Iris pigment epithelial cell (primary cell): ENCODE data around the gene TTLL11.
"Not testable (repeated sequence)": the region's sequence is repeated elsewhere in the genome, so short reads cannot be mapped to it uniquely, and the experiment has no call there.

Source experiments
- DNase-seq: peaks from one replicate; pipeline ENCODE4 v3.0.0-alpha.2; 2011; ENCODE audit warnings: low read depth

TTLL11 gene

DNA sequence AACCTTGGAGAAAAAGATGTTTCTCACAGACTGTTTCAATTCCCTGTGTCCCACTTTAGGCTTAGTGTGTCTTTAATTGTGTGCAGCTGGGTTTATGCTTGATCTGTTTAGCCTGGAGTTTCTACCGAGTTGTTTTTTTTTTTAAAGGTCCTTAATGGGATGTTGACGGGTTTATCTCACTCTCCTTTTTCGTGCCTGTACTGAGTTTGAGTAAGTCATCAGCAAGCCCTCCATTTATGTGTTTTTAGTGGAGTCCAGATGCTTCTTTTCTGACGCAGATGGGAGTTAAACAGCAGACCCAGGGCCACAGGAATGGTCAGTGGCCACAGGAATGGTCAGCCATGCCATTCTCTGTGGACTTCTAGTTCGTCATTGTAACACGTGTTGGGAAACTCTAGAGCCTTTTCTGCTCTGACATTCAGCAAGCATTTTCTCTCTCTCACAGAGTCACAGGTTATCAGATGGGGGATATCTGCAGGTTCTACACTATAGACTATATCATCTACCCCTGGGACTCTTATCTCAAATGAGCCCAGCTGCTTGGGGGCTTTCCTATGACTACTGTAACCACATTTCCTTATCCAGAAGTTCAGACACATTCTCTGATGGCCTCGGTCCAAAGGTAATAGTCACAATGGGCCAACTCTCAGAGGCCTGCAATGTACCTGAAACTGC, 190.5 kb downstream of the TTLL11 start:
- peak; percentile 97 for DNase-seq

DNA sequence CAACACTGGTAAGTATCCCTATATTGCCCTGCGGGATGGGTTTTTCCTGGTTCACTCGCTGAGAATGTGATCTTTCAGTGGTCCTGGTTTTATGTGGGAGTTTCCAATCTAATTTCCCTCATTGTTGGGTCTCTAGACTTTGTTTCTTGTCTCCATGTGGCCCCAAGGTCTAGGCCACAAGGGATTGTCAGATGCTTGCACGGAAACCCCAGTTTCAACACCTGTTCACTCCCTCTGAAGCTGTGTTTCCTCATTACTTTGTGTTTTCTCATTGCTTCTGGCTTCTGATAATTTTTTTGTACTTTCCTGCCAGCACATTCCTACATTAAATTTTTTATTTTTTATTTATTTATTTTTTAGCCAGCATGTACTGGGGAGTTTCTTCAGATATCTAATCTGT, 191.5 kb downstream of the TTLL11 start:
- DNase-seq: peak; percentile 26

DNA sequence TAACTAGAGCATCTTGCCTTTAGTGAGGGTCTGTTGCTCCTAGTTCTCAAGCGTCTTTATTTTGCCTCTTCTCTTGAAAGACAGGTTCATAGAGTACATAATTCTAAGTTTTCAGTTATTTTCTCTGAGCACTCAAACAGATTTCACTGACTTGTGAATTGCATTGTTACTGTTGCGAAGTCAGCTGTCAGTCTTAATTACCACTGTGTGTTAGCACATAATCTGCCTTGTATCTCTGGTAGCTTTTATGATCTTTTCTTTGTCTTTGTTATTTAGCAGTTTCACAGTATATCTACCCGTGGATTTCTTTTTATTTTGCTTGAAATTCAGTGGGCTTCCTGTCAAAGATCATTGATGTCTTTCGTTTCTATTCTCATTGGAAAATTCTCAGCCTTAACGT, 192.9 kb downstream of the TTLL11 start:
- no peak for DNase-seq

DNA sequence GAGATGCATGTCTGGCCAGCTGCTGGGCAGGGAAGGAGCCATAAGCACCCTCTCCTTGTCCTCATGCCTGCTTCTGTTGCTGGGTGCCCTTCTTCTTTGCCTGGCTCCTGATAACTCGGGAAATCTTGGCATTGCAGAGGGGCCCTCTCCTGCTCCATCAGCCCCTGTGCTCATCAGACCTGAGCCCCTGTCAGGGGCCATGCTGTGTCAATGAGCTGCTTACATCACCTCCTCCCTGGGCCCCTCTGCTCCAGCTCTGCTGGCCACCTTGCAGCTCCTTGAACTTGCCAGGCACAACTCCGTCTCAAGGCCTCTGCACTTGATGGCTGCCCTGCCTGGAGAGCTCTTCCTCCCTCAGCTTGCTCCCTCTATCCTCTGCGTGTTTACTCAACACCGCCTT, 194.3 kb downstream of the TTLL11 start:
- DNase-seq: no peak

DNA sequence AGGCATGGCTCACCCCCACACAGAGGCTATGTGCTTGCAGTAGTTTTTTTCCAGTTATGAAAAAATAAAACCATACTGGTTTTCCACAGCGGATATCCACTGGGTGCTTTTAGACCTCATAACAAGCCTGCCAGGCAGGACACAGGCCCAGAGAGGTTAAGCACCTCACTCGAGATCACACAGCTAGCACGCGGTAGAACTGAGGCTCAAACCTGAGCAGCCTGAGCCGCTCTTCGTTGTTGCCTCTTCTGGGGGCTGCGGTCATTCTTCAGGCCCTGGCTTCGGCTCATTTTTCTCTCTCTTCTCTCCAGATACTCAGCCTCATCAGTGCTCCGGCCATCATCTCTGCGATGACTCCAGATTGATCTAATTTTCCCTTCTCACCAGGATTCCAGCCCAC, 196.0 kb downstream of the TTLL11 start:
- DNase-seq: no peak

DNA sequence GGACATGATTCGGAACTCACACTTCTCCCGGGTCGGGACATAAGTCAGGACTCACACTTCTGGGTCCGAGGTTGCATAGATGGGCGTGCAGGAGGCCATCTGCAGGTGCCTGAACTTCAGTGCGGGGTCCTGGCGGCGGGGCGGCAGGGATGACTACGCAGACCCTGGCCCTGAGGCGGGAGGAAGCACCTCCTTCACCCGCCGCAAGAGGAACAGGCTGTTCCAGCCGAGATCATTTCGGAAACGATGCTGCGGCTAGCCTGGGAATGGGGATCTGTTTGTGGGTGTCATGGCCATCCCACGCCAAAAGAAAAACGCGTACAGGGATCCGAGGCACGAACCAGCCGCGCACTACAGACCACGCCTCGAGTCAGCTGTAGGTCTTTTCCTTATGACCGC, 196.6 kb downstream of the TTLL11 start:
- DNase-seq: no peak

DNA sequence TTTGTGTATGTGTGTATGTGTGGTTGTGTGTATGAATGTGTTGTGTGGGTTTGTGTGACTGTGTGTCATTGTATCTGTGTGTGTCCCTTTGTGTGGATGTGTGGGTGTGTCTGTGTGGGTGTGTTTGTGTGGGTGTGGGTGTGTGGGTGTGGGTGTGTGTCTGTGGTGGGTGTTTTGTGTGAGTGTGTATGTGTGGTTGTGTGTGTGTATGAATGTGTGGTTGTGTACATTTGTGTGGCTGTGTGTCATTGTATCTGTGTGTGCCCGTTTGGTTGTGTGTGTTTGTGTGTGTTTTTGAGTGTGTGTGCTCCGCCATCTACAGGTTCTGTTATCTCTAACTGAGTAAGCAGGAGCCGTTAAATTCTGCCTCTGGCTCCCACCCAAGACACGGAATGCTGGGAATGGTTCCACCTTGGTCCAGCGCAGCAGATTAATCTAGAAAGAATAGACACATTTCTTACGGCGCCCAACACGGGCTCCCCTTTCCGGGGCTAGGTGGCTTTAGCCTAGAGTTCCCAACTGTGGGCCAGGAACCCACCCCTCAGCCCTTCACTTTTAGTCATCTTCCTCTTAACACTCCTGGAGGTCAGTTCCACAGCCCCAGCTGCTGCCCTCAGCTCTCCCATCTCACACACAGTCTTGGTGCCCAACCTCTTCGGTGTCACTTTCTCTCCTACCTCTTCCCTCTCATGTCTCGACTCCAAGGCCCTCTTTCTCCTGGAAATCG, 197.1 kb downstream of the TTLL11 start:
- peak; percentile 37 for DNase-seq

DNA sequence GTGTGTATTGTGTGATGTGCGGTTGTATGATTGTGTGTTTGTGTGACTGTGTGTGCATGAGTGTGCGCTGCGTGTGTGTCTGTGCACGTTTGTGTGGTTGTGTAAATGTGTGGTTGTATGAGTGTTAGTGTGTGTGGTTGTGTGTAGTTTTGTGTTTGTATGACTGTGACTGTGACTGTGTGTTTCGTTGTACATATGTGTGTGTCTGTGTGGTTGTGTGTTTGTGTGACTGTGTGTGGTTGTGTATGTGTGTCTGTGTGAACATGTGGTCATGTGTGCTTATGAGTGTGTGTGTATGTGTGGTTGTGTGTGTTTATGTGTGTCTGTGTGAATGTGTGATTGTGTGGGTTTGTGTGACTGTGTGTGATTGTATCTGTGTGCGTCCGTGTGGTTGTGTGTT, 197.8 kb downstream of the TTLL11 start:
- DNase-seq: no peak

DNA sequence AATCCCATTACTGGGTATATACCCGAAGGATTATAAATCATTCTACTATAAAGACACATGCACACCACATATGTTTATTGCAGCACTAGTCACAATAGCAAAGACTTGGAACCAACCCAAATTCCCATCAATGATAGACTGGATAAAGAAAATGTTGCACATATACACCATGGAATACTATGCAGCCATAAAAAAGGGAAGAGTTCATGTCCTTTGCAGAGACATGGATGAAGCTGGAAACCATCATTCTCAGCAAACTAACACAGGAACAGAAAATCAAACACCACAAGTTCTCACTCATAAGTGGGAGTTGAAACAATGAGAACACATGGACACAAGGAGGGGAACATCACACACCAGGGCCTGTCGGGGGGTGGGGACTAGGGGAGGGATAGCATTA, 198.7 kb downstream of the TTLL11 start:
- DNase-seq: not testable (repeated sequence)

DNA sequence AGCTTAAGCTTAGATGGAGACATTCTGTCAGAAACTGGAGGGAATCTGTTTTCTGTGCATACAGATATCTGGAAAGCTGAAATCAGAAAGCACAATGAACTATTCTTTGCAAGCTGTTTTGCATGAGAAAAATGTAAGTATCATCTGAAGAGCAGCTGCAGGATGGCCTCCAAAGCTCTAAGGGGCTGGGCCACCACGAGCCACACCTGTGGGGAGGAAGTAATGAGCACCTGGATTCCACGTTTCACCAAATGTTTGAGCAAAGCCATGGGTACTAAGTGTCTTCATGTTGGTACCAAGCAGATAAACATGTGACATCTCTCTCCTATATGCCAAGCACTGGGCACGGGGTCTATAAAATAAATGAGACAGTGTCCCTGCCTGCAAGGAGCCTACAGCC, 199.3 kb downstream of the TTLL11 start:
- no peak for DNase-seq

DNA sequence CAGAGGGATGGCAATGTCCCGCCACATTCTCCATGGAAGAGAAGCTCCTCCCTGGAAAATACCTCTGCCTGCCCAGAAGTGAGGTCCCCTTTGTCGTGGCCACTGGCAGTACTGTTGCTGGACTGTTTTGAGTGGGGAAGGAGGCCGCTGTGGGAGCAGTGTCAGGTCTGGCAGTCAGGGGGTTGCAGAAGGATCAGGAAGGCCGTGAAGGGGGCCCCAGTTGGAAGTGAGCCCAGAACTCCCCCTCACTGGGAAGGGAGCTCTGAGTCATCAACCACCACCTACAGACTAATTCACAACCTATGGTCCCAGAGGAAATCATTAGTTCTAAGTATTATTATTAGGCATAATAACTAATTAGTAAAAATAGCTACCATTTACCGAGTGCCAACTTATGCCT, 200.4 kb downstream of the TTLL11 start:
- DNase-seq: peak; percentile 40

DNA sequence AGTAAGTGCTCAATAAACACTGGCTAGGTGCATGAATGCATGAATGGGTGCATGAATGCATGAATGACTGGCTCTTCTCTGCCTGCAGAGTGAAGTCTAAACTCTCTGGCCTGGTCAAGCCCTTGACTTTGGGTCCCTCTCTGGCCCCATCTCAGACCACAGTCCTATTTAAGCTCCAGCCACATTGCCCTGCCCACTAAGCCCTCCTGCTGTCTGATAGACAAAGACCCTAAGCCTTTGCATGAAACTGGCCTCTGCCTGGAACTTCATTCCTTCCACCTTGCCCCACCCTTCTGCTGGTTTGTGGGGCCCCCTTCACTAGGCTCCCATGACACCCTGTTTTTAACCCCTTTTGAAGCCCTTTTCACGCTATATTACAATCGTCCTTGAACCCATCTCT, 202.4 kb downstream of the TTLL11 start:
- DNase-seq: no peak

DNA sequence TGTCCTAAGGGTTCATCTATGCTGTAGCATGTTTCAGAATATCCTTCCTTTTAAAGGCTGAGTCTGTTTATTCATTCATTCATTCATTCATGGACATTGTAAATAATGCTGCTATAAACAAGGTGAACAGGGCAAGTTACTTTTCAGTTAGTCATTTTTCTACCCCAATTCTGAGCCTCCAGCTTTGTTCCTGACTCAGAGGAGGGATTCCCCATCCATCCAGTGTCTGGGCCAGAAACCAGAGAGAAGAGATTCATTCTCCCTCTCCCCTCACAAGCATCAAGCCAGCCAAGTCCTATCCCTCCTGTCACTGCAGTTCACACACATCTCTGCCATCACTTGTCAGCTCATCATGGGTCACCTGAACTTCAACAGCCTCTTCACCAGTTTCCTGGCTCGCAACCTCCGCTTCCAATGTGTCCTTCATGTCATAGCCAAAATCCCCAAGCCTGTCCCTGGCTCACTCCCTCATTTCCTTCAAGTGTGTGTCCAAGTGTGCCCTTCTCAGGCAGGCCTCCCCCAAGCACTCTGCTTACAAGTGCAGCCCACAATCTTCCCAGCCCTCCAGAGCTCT, 203.0 kb downstream of the TTLL11 start:
- DNase-seq: peak; percentile 71

DNA sequence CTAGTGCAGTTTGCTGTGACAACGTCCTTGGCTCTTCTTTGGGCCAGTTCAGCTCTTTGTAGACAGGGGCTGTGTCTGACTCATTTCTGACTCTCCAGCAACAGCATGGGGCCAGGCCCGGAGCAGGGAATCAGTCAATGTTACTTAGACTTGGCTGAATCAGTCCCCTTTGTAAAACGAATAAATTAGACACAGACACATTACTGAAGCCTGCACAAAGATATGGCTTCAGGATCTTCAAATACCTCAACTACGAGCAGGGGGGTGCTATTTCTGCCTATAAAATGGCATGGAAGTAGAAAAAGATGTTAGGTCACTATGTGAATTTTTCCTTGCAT, 204.7 kb downstream of the TTLL11 start:
- peak; percentile 87 for DNase-seq

DNA sequence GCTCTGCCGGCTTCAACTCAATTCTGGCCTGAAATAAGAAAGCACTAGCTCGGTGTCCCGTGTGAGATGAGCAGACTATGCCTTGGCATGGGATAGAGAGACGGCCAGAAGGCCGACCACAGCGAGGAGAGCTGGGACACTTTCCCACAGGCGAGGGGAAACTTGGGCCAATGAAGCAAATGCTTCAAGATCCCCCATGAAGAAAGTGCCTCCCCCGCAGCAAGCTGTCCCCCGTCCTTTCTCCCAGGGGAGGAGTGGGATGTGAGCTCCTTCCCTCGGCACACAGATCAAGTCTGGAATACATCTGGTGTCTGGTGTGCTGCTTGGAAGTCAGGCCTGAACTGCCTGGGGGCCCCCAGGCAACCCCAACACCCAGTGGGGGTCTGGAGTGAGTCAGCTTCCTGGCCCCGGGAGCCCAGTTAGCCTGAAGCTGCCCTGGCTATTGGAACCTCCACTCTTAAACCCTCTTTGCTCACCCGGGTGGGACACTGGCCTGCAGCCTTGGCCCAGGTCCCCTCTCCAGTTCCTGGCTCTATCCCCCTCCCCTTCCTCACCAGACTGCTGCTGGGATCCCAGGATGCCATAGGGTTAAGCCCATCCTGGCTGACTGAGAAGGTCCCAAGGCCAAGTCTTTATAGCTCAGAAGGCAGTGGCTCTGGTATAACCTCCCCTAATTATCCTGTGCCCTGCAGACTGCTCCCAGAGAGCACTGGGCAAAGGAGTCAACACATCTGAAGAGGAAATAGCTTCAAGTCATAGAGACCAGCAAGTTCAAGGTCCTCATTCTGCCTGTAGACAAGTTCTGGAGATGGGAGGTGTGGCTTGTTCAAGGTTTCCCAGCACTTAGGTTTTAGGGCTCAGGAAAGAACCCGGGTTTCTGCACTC, 205.3 kb downstream of the TTLL11 start:
- DNase-seq: peak; percentile 46

DNA sequence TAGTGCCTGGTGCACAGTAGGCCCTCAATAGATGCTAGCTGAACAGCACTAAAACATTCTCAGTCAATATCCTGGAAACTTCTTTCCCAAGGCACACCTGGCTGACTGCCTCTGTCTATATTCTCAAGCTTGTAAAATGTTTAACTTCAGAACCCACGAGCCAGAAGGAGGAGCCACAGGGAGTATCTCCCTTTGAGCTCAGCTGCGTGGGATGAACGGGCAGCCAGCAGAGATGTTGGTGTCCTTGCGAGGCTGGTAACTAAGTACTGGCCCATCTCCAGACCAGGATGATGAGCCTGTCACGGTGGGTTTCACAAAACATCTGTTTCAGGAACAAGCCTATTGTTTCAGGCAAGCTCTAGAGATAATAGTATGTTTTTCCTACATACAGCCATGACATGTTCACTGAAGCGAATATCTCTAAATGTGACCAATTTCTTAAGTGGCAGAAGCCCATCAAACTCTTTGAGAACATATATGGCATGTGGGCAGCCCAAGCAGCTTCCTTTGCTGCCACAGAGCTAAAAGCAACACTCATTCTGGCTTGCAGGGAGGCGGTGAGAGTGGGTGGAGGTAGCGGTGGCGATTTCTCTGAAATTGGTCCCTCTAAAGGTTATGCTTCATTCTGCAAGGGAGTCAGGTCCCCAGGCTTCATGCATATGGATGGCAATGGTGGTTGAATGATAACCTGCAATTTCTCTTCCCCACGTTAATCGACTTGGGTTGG, 206.2 kb downstream of the TTLL11 start:
- no peak for DNase-seq

DNA sequence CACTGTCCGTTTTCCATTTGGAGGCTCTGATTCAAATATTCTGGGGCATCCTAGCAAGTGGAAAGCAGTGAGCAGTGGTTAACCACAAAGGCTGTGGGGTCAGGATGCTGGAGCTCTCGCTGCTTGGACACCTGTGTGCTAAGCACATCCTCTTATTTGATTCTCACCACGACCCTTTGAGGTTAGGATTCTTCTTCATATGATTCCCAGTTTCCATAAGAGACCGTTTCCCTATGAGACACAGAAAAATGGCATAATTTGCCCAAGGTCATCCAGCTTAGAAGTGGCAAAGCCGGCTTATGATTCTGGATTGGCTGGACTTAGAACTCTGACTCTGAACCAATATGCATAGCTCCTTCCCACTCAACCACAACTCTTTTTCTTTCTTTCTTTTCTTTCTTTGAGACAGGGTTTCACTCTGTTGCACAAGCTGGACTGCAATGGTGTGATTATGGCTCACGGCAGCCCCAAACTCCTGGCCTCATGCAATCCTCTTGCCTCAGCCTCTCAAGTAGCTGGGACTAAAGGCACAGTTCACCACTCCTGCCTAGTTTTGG, 207.7 kb downstream of the TTLL11 start:
- DNase-seq: peak; percentile 87

DNA sequence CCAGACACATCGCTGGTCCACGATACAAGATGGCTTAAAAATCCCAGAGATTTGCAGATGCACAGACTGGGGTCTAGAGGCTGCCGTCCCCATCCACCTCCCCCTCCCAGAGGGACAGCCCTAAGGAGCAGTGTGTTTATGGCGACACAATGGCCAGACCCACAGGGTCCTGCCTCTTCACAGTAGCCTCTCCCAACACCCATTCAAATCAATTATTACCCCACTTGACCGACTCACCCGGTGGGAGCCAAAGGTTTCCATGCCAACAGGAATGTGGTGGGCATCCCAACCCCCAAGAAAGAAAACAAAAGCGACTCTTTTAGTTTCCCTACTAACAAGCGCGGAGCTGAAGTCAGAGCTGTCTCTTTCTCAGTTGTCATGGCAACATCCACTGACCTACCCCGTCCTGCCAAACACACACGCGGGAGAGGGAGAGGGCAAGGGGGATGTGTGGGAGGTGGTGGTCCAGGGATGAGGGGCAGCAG, 209.0 kb downstream of the TTLL11 start:
- DNase-seq: no peak

DNA sequence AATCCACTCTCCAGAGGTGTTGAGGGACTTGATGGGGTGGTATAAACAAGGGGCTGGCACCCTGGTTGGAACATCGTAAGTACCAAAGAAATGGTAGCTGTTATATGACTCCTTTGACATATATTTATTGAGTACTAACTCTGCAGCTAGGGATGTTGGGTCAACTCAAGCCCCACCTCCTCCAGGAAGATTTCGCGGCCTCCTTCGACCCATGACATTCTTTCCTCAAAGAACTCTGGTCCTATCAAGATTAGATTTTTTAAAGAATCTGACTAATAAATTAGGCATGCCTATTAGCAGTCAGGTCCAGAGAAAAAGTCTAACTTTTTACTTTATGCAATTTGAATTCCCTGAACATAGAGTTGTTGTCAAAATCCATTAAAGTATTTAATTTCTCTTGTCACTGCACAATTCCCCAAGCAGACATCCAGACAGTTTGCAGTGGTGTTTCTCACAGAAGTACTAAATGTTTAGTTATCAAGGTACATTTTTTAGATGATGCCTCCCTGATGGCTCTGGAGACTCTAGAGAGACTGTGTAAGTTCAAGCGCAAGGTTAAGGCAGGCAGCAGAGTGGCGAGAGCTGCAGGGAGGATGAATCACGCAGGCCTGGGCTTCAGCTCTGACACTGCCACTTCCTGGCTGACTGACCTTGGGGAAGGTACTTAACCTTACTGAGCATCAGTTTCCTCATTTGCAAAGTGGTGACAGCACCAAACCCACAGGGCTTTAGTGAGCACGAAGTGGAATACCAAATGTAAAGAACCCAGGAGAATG, 209.6 kb downstream of the TTLL11 start:
- DNase-seq: peak; percentile 60

DNA sequence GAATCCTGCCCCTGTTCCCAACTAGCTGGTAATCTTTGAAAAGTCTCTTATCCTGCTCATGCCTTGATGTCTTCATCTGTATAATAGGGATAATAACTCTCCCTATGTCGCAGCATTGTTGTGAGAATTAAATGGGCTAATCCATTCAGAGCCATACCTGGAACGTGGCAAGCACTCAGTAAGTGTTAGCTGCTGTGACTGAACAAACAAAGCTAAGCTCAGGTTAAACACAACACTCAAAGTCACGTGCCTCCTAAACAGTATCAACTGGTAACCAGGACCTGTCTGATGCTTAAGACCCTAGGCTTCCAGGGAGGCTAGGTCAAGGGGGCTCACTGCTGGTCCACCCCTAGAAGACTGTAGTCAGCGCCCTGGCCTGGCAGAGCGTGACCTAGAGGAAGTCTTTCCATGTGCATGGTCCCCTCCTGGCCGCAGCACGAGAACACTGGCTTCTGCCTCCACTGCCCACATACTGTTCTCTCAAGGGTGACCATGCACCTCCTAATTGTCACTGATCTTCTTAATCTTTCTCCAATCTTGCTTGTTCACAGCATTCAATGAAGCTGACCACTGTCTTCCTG, 211.1 kb downstream of the TTLL11 start:
- no peak for DNase-seq
